WTC11 (cell line): ENCODE data around the gene SMOC1. TPM values are rescaled to one million over a fixed set of nuclear protein-coding genes. Genes with fewer than 3 reads are reported as not detected.

Experiments
- ATAC-seq: fragments of 200-7000 bp; cut with Tn5 transposase; 2 replicates; pipeline ENCODE4 v1.10.0; 2021; ENCODE audit warnings: mild to moderate bottlenecking, moderate library complexity
- CTCF ChIA-PET: fragments of 300-600 bp; sonication (Branson Sonifier 250); formaldehyde crosslinking; loops from one replicate; lab custom pipeline; 2021; ENCODE audit warnings: antibody characterized with exemption; lab: Charles Lee
- POLR2A ChIA-PET: fragments of 350-600 bp; sonication (Branson Sonifier 250); formaldehyde crosslinking; loops from one replicate; lab custom pipeline; 2021; ENCODE audit warnings: antibody characterized with exemption; lab: Charles Lee
- DNase-seq: peaks from one replicate; pipeline ENCODE4 v3.0.0; 2021; ENCODE audit warnings: low spot score
- H3K27ac Mint-ChIP-seq: 2 replicates; pipeline ENCODE4 v1.8.0; 2021; ENCODE audit warnings: mixed read lengths
- H3K27me3 Mint-ChIP-seq: 2 replicates; pipeline ENCODE4 v1.8.0; 2021; ENCODE audit warnings: low read depth, mild to moderate bottlenecking, moderate library complexity, mixed read lengths
- H3K36me3 Mint-ChIP-seq: 2 replicates; pipeline ENCODE4 v1.8.0; 2021; ENCODE audit warnings: mixed read lengths
- H3K4me1 Mint-ChIP-seq: 2 replicates; pipeline ENCODE4 v1.8.0; 2022; ENCODE audit warnings: mixed read lengths
- H3K4me3 Mint-ChIP-seq: 2 replicates; pipeline ENCODE4 v1.8.0; 2021; ENCODE audit warnings: mild to moderate bottlenecking, moderate library complexity, mixed read lengths
- H3K9me3 Mint-ChIP-seq: 2 replicates; pipeline ENCODE4 v1.8.0; 2021; ENCODE audit warnings: mixed read lengths
- ARID4B ChIP-seq: sonication (generic); formaldehyde crosslinking; IDR thresholded peaks from 2 replicates; pipeline ENCODE4 v1.8.0; 2023; ENCODE audit warnings: missing genetic modification reagents, mild to moderate bottlenecking, borderline replicate concordance
- ATF3 ChIP-seq: sonication (generic); formaldehyde crosslinking; conservative IDR thresholded peaks from 2 replicates; pipeline ENCODE4 v1.8.1; 2022; ENCODE audit warnings: mild to moderate bottlenecking, missing genetic modification reagents
- CDX4 ChIP-seq: fragments of 250-450 bp; sonication (Bioruptor Pico); IDR thresholded peaks from 2 replicates; pipeline ENCODE4 v1.9.0; 2021; ENCODE audit warnings: moderate library complexity, mild to moderate bottlenecking, inconsistent platforms, borderline replicate concordance
- E2F4 ChIP-seq: sonication (generic); formaldehyde crosslinking; IDR thresholded peaks from 2 replicates; pipeline ENCODE4 v1.8.1; 2022; ENCODE audit warnings: low read depth, mild to moderate bottlenecking, moderate library complexity, missing genetic modification reagents, borderline replicate concordance
- FOXP4 ChIP-seq: sonication (generic); formaldehyde crosslinking; IDR thresholded peaks from 2 replicates; pipeline ENCODE4 v1.8.0; 2022; ENCODE audit warnings: mild to moderate bottlenecking, missing genetic modification reagents
- GABPB1 ChIP-seq: sonication (generic); formaldehyde crosslinking; IDR thresholded peaks from 2 replicates; pipeline ENCODE4 v1.8.1; 2023; ENCODE audit warnings: mild to moderate bottlenecking, missing genetic modification reagents
- GRHL2 ChIP-seq: fragments of 250-450 bp; sonication (Bioruptor Pico); IDR thresholded peaks from 2 replicates; pipeline ENCODE4 v1.8.0; 2022; ENCODE audit warnings: mild to moderate bottlenecking, moderate library complexity; ENCODE audit not compliant: insufficient replicate concordance, severe bottlenecking
- KAT7 ChIP-seq: sonication (generic); formaldehyde crosslinking; IDR thresholded peaks from 2 replicates; pipeline ENCODE4 v1.8.1; 2023; ENCODE audit warnings: missing genetic modification reagents, mild to moderate bottlenecking, borderline replicate concordance
- NR1H2 ChIP-seq: sonication (generic); formaldehyde crosslinking; IDR thresholded peaks from 2 replicates; pipeline ENCODE4 v1.9.0; 2021; ENCODE audit warnings: mild to moderate bottlenecking, moderate library complexity, missing genetic modification reagents
- NR3C1 ChIP-seq: sonication (generic); formaldehyde crosslinking; conservative IDR thresholded peaks from 2 replicates; pipeline ENCODE4 v1.8.1; 2023; ENCODE audit warnings: low read depth, mild to moderate bottlenecking, missing genetic modification reagents
- OVOL2 ChIP-seq: fragments of 250-450 bp; sonication (Bioruptor Pico); IDR thresholded peaks from 2 replicates; pipeline ENCODE4 v1.9.0; 2021; ENCODE audit warnings: mild to moderate bottlenecking, borderline replicate concordance
- PREB ChIP-seq: sonication (generic); formaldehyde crosslinking; IDR thresholded peaks from 2 replicates; pipeline ENCODE4 v1.8.1; 2022; ENCODE audit warnings: mild to moderate bottlenecking, missing genetic modification reagents, moderate library complexity, borderline replicate concordance
- SP1 ChIP-seq: sonication (generic); formaldehyde crosslinking; conservative IDR thresholded peaks from 2 replicates; pipeline ENCODE4 v1.8.1; 2022; ENCODE audit warnings: missing genetic modification reagents
- TCF7 ChIP-seq: sonication (generic); formaldehyde crosslinking; IDR thresholded peaks from 2 replicates; pipeline ENCODE4 v1.8.0; 2022; ENCODE audit warnings: mild to moderate bottlenecking, low read depth, missing genetic modification reagents, moderate library complexity
- ZMAT4 ChIP-seq: fragments of 250-450 bp; sonication (Bioruptor Pico); IDR thresholded peaks from 2 replicates; pipeline ENCODE4 v1.9.0; 2021; ENCODE audit warnings: mild to moderate bottlenecking
- ZNF232 ChIP-seq: sonication (generic); formaldehyde crosslinking; IDR thresholded peaks from 2 replicates; pipeline ENCODE4 v1.8.0; 2022; ENCODE audit warnings: mild to moderate bottlenecking, missing genetic modification reagents
- ZNF263 ChIP-seq: sonication (generic); formaldehyde crosslinking; IDR thresholded peaks from 2 replicates; pipeline ENCODE4 v1.8.1; 2022; ENCODE audit warnings: low read depth, mild to moderate bottlenecking, moderate library complexity, missing genetic modification reagents
- ZNF671 ChIP-seq: fragments of 250-450 bp; sonication (Bioruptor Pico); IDR thresholded peaks from 2 replicates; pipeline ENCODE4 v1.8.0; 2021; ENCODE audit warnings: mild to moderate bottlenecking
- ZSCAN18 ChIP-seq: fragments of 250-450 bp; sonication (Bioruptor Pico); IDR thresholded peaks from 2 replicates; pipeline ENCODE4 v2.1.2; 2022; ENCODE audit warnings: mild to moderate bottlenecking, moderate library complexity
- total RNA-seq: library from RNA; stranded (reverse); gene quantifications from 3 replicates; pipeline ENCODE4 v1.2.3, GENCODE V29; 2021

The SMOC1 gene
- total RNA-seq, 1 experiment from 2014 or later: 1.1 TPM

- ChIA-PET POLR2A (interaction anchor here (0.6 kb wide), 1 partner anchor 970 kb away, joined by 3 read pairs; no protein-coding TSS in a partner anchor), CTCF (interaction anchor here (0.5 kb wide), 1 partner anchor 100 kb away, joined by 3 read pairs; no protein-coding TSS in a partner anchor)
- H3K4me1 Mint-ChIP-seq: no peaks in the 10 kb centered on the region
- peaks cover 18% of the 10 kb centered on the region for H3K9me3 Mint-ChIP-seq
- H3K27ac Mint-ChIP-seq: no peak overlapping the region
- no peaks in the 10 kb centered on the region; the same call in 1 of the 2 replicates for H3K27me3 Mint-ChIP-seq
- DNase-seq (no peak), ATAC-seq (no peak)
- no peak for TF ChIP-seq GABPB1 (CRISPR knock-in tag)
- TF ChIP-seq CDX4 (CRISPR knock-in tag): no peak
- no peak for TF ChIP-seq NR1H2 (CRISPR knock-in tag)
- no peak for TF ChIP-seq ZNF263 (CRISPR knock-in tag)
- TF ChIP-seq NR3C1 (CRISPR knock-in tag): no peak
- TF ChIP-seq ZMAT4 (CRISPR knock-in tag): no peak
- TF ChIP-seq KAT7 (CRISPR knock-in tag): no peak
- no peak for TF ChIP-seq ATF3 (CRISPR knock-in tag)
- no peak for TF ChIP-seq GRHL2
- TF ChIP-seq ZSCAN18 (CRISPR knock-in tag): no peak
- no peak for TF ChIP-seq ARID4B (CRISPR knock-in tag)
- TF ChIP-seq SP1 (CRISPR knock-in tag): no peak
- no peak for TF ChIP-seq E2F4 (CRISPR knock-in tag)
- no peak for TF ChIP-seq OVOL2 (CRISPR knock-in tag)
- no peak for TF ChIP-seq FOXP4 (CRISPR knock-in tag)
- TF ChIP-seq ZNF232 (CRISPR knock-in tag): no peak
- TF ChIP-seq TCF7: no peak
- no peak for TF ChIP-seq ZNF671 (CRISPR knock-in tag)
- TF ChIP-seq PREB (CRISPR knock-in tag): no peak
- H3K36me3 Mint-ChIP-seq: no peaks in the 10 kb centered on the region
- no peak overlapping the region for H3K4me3 Mint-ChIP-seq
Observed at GRCh38 chr14:69904246-69904645, 25.0 kb downstream of the SMOC1 start.
